Measurements from ENCODE around the gene GFY.

The GFY gene

GRCh38 chr19:49403404-49404187 is 21.6 kb upstream of the GFY start:
- no peak for TF ChIP-seq CTCF (IDR thresholded peaks at IDR 0.05; ENCODE audit: control extremely low read depth, extremely low read depth, low read depth, missing control alignments)
- no peak for DNase-seq (ENCODE audit: extremely low spot score)
- ChIA-PET POLR2A (no interaction called here), CTCF (interaction anchor here (0.7 to 1.4 kb wide), 9 partner anchors 12 to 85 kb away, joined by 3 to 4 read pairs (median 3); no protein-coding TSS in a partner anchor)

- ChIA-PET CTCF (interaction anchor here (1.0 to 4.5 kb wide), 4 partner anchors 13 to 106 kb away, joined by 3 to 26 read pairs (median 5); no protein-coding TSS in a partner anchor), POLR2A (no interaction called here)
- no peak for TF ChIP-seq CTCF (IDR thresholded peaks at IDR 0.05; ENCODE audit: control extremely low read depth, extremely low read depth, low read depth, missing control alignments)
- no peak for DNase-seq (ENCODE audit: extremely low spot score)
These were observed 18.1 kb upstream of the GFY start for GRCh38 chr19:49407079-49407478.

GRCh38 chr19:49407482-49408015 is 17.6 kb upstream of the GFY start:
- ChIA-PET CTCF (interaction anchor here (2.1 to 4.5 kb wide), 2 partner anchors 12 to 17 kb away, joined by 7 to 26 read pairs; no protein-coding TSS in a partner anchor), POLR2A (no interaction called here)
- TF ChIP-seq CTCF (IDR thresholded peaks at IDR 0.05; ENCODE audit: control extremely low read depth, extremely low read depth, low read depth, missing control alignments) = no peak
- peak; percentile 37 for DNase-seq (ENCODE audit: extremely low spot score)

- ChIA-PET POLR2A (interaction anchor here (0.6 kb wide), 2 partner anchors 21 to 34 kb away, joined by 3 read pairs; partner anchors contain the start of gene KASH5), CTCF (interaction anchor here (0.7 to 4.5 kb wide), 13 partner anchors 10 to 412 kb away, joined by 3 to 26 read pairs (median 4); partner anchors contain the start of gene GFY)
- no peak for TF ChIP-seq CTCF (IDR thresholded peaks at IDR 0.05; ENCODE audit: control extremely low read depth, extremely low read depth, low read depth, missing control alignments)
- DNase-seq (ENCODE audit: extremely low spot score) = no peak
These were observed 16.3 kb upstream of the GFY start for GRCh38 chr19:49408816-49409440.

GRCh38 chr19:49409441-49410029 is 15.7 kb upstream of the GFY start:
- TF ChIP-seq CTCF (IDR thresholded peaks at IDR 0.05; ENCODE audit: control extremely low read depth, extremely low read depth, low read depth, missing control alignments) = no peak
- POLR2A ChIA-PET = interaction anchor here (0.6 kb wide), 2 partner anchors 21 to 35 kb away, joined by 3 read pairs; partner anchors contain the start of gene KASH5
- CTCF ChIA-PET = interaction anchor here (0.7 to 4.5 kb wide), 13 partner anchors 10 to 412 kb away, joined by 3 to 26 read pairs (median 4); partner anchors contain the start of gene GFY
- no peak for DNase-seq (ENCODE audit: extremely low spot score)
